Vagina (tissue), 2 donors: ENCODE measurements around the gene GLYATL3.

Experiments
- POLR2A ChIP-seq, 2 donors: fragments of 450-650 bp; IDR thresholded peaks; one replicate each; pipeline ENCODE4 v1.6.1; 2017; ENCODE audit warnings: antibody characterized with exemption in 2 of 2, mild to moderate bottlenecking in 2 of 2, moderate library complexity in 2 of 2
- POLR2AphosphoS5 ChIP-seq, 2 donors: sonication (generic); formaldehyde crosslinking; IDR thresholded peaks; one replicate each; pipeline ENCODE4 v1.9.0; 2017; ENCODE audit warnings: antibody characterized with exemption in 2 of 2, mild to moderate bottlenecking in 2 of 2, low read depth in 1 of 2; ENCODE audit not compliant: insufficient read depth in 1 of 2
- TF ChIP-seq, protein P1 (sequence below), 3 experiments: fragments of 450-650 bp in 2 of 3; fragments of 200-600 bp in 1 of 3; sonication (generic) in 1 of 3; IDR thresholded peaks; one replicate each; pipeline ENCODE4 v1.5.1; 2017 to 2019; ENCODE audit warnings: antibody characterized with exemption in 3 of 3, mild to moderate bottlenecking in 2 of 3, moderate library complexity in 2 of 3

DNA sequence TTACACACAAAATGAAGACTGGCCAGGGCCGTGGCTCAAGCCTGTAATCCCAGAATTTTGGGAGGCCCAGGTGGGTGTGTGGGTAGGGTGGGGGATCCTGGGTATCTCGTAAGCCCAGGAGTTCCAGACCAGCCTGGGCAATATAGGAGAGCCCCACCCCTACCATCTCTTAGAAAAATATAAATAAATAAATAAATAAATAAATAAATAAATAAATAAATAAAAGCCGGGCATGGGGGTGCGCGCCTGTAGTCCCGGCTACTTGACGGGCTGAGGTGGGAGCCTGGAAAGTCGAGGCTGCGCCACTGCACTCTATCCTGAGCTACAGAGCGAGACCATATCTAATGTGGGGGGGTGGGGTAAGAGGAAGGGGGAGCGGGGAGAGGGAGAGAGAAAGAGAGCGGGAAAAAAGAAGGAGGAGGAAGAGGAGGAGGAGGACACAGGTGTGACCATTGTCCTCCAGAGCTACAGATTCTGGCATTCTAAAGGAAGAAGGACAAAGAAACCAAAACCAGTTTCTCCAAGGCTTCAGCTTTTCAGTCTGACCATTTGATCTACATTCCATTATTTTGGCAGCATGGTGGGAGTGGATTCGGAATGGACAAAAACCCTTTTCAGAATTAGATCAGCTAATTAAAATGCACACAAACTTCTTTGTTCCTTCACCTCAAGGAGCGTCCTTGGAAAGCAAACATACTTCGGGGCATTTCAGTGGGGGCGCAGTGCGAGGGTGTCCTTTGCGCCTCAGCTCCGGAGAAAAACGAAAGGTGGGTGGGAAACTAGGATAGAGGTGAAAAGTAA, 50.2 kb downstream of the GLYATL3 start:
- TF ChIP-seq, protein P1, sequence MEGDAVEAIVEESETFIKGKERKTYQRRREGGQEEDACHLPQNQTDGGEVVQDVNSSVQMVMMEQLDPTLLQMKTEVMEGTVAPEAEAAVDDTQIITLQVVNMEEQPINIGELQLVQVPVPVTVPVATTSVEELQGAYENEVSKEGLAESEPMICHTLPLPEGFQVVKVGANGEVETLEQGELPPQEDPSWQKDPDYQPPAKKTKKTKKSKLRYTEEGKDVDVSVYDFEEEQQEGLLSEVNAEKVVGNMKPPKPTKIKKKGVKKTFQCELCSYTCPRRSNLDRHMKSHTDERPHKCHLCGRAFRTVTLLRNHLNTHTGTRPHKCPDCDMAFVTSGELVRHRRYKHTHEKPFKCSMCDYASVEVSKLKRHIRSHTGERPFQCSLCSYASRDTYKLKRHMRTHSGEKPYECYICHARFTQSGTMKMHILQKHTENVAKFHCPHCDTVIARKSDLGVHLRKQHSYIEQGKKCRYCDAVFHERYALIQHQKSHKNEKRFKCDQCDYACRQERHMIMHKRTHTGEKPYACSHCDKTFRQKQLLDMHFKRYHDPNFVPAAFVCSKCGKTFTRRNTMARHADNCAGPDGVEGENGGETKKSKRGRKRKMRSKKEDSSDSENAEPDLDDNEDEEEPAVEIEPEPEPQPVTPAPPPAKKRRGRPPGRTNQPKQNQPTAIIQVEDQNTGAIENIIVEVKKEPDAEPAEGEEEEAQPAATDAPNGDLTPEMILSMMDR (IDR thresholded peaks at IDR 0.05) = no peak
- TF ChIP-seq POLR2A (IDR thresholded peaks at IDR 0.05) (no peak), POLR2AphosphoS5 (IDR thresholded peaks at IDR 0.05; ENCODE audit: insufficient read depth in 1 of 2, low read depth in 1 of 2) (no peak)
